PC-3 (cell line): ENCODE data around the gene TMEM130.

Experiments
- CTCF ChIP-seq: fragments of 300-600 bp; sonication (generic); conservative IDR thresholded peaks from 2 replicates; pipeline ENCODE4 v1.5.1; 2017; ENCODE audit warnings: antibody characterized with exemption, low read depth, mild to moderate bottlenecking, low read length
- EZH2 ChIP-seq: fragments of 300-600 bp; sonication (generic); IDR thresholded peaks from one replicate; pipeline ENCODE4 v1.6.1; 2017; ENCODE audit warnings: antibody characterized with exemption, mild to moderate bottlenecking, low read length; ENCODE audit not compliant: unreplicated experiment
- EZH2phosphoT487 ChIP-seq: fragments of 300-600 bp; sonication (generic); IDR thresholded peaks from 2 replicates; pipeline ENCODE4 v1.6.1; 2018; ENCODE audit warnings: mild to moderate bottlenecking, antibody characterized with exemption, low read length, borderline replicate concordance

- TF ChIP-seq CTCF: no peak
- no peak for TF ChIP-seq EZH2phosphoT487
- TF ChIP-seq EZH2: no peak
These were observed 67.6 kb downstream of the TMEM130 start for GRCh38 chr7:98802088-98802780.
